GM18873 (cell line): ENCODE results near the gene TP53AIP1.

Source experiments
- ATAC-seq: cut with Tn5 transposase; IDR thresholded peaks from one replicate; pipeline ENCODE4 v1.9.1; 2021; ENCODE audit warnings: mild to moderate bottlenecking, moderate library complexity, moderate number of reproducible peaks; ENCODE audit not compliant: unreplicated experiment, low FRiP score

TP53AIP1 gene

GRCh38 chr11:128892866-128893565 lies 49.7 kb downstream of the TP53AIP1 start:
- no peak for ATAC-seq

- no peak for ATAC-seq
Measured at GRCh38 chr11:128891913-128892398, 50.7 kb downstream of the TP53AIP1 start.

DNA sequence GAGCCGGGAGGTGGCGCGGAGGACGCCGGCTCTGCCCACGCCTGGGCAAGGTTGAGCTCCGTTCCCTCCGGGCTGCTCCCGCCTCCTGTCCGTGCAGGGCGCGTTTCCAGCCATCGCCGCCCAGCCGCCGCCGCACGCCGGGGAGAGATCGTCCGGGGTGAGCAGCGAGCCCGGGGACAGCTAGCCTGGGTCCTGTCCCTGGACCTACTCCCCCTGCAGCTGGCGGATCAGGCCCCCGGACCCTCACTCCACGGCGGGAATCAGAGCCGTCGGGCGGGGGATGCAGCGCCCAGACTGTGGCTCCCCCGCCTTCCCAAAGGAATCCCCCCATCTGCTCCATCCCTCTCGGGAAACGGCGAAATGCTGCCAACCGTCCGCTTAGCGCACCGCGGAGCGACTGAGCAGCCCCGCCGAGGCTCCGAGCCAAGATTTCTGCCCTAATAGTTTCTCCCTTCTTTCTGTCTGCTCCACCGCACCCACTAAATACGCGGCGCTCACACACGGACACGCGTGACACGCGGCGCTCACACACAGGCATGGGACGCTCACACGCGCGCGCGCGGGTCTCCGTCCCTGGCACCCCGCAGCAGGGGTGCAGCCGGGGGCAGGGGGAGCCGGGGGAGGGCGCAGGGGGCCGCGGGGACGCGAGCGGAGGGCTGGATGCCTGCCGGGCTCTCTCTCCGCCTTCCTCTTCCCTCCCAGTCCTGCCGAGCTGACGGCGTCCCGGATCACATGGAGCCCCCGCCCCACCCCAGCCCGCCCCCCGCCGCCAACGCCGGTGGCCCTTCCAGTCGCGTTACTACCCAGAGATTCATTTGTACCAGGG lies 51.9 kb downstream of the TP53AIP1 start, which contains the start of gene KCNJ5:
Gene KCNJ5 (plus strand): TSS at position 814 of the 826 bp plus-strand sequence. CDS start 19,918 bp downstream, outside the sequence.
- ATAC-seq: no peak

GRCh38 chr11:128890216-128890542 lies 52.5 kb downstream of the TP53AIP1 start:
- no peak for ATAC-seq

GRCh38 chr11:128889657-128890213 lies 52.9 kb downstream of the TP53AIP1 start:
- ATAC-seq: no peak

DNA sequence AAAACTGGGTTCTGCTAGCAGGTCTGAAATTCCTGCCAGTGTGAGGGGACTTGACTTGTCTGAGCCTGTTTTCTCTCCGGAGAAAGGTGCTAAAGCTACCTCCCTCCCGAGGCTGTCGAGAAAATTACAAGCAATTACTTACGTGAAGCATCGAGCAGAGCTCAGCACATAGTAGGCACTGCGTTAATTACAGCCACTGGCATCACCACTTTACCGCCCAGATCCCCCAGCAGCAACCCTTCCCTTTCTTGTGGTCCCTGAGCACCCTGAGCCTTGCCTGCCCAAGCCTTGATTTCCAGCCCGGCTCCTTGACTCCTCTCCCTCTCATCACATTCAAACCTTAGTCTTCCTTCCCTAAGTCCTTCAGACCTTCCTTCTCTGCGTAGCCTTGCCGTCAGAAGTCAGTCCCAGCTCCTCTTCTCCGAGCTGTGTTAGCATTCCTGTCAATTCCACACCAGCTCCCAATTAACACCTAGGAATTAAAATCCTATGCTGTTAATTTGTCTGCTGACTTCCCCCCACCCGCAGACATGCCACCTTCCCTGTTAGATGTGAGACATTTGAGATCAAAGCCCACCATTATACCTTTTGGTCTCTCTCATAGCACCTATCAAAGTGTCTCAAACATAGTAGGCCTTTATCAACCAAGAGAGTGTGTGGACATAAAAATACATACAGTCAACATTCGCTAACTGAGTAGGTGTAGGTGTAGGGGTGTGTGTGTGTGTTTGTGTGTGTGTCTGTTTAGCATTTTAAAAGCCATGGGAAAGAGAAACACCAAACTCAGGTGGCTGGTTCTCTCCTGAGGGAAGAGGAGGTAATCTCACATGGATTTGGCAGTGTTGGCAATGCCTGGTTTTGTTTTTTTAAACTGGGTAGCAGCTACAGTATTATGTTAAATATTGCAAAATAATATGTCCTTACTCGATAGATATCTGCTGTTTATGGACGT lies 54.4 kb downstream of the TP53AIP1 start:
- ATAC-seq: no peak

GRCh38 chr11:128886406-128887124 lies 56.1 kb downstream of the TP53AIP1 start:
- no peak for ATAC-seq
